DND-41 (cell line): Measurements from ENCODE around the gene ZNF608.

ENCODE experiments used
- ATAC-seq: fragments of 200-7000 bp; cut with Tn5 transposase; 3 replicates; pipeline ENCODE4 v1.9.1; 2021; ENCODE audit warnings: low read depth; ENCODE audit not compliant: insufficient read depth
- DNase-seq: peaks from one replicate; pipeline ENCODE4 v3.0.0-alpha.2; 2020
- H2AFZ ChIP-seq: 2 replicates; pipeline ENCODE4 v1.6.0; 2012; ENCODE audit warnings: low read depth, low read length
- H3K27ac ChIP-seq: 2 replicates; pipeline ENCODE4 v1.5.1; 2012; ENCODE audit warnings: low read length, inconsistent platforms
- H3K27me3 ChIP-seq: fragments of 200-600 bp; sonication (generic); 2 replicates; pipeline ENCODE4 v1.6.0; 2012; ENCODE audit warnings: low read length, mild to moderate bottlenecking, inconsistent platforms; ENCODE audit not compliant: insufficient read depth, poor library complexity
- H3K36me3 ChIP-seq: 2 replicates; pipeline ENCODE4 v1.5.1; 2012; ENCODE audit warnings: low read length, inconsistent platforms; ENCODE audit not compliant: insufficient read depth
- H3K4me1 ChIP-seq: 2 replicates; pipeline ENCODE4 v1.5.1; 2012; ENCODE audit warnings: mild to moderate bottlenecking, low read length; ENCODE audit not compliant: insufficient read depth
- H3K4me2 ChIP-seq: 2 replicates; pipeline ENCODE4 v1.6.0; 2012; ENCODE audit warnings: mild to moderate bottlenecking, moderate library complexity, low read length, inconsistent platforms; ENCODE audit not compliant: insufficient read depth
- H3K4me3 ChIP-seq, 2 experiments: fragments of 200-600 bp in 1 of 2; shearing (Covaris generic) in 1 of 2; 2 replicates each; pipeline ENCODE4 v1.5.1; 2012 to 2016; ENCODE audit warnings: inconsistent platforms in 2 of 2, low read length in 2 of 2, mild to moderate bottlenecking in 2 of 2, low read depth in 1 of 2, moderate library complexity in 1 of 2
- H3K79me2 ChIP-seq: 2 replicates; pipeline ENCODE4 v1.6.0; 2012; ENCODE audit warnings: low read length, inconsistent platforms; ENCODE audit not compliant: insufficient read depth
- H3K9ac ChIP-seq: 2 replicates; pipeline ENCODE4 v1.6.0; 2012; ENCODE audit warnings: low read depth, mild to moderate bottlenecking, inconsistent platforms, low read length, moderate library complexity
- H3K9me3 ChIP-seq: 2 replicates; pipeline ENCODE4 v1.5.1; 2012; ENCODE audit warnings: low read length, moderate library complexity, mild to moderate bottlenecking, inconsistent platforms; ENCODE audit not compliant: insufficient read depth, severe bottlenecking
- H4K20me1 ChIP-seq: 2 replicates; pipeline ENCODE4 v1.6.0; 2012; ENCODE audit warnings: low read length; ENCODE audit not compliant: insufficient read depth
- EZH2 ChIP-seq: IDR thresholded peaks from 3 replicates; pipeline ENCODE4 v1.6.1; 2012; ENCODE audit warnings: borderline replicate concordance, low read depth, mild to moderate bottlenecking, moderate library complexity, low read length, inconsistent platforms; ENCODE audit not compliant: severe bottlenecking
- TF ChIP-seq, protein P1 (sequence below): IDR thresholded peaks from 2 replicates; pipeline ENCODE4 v1.5.1; 2012; ENCODE audit warnings: borderline replicate concordance, low read length, moderate library complexity, mild to moderate bottlenecking; ENCODE audit not compliant: poor library complexity, severe bottlenecking; ENCODE audit errors: extremely low read depth

Gene ZNF608

DNA sequence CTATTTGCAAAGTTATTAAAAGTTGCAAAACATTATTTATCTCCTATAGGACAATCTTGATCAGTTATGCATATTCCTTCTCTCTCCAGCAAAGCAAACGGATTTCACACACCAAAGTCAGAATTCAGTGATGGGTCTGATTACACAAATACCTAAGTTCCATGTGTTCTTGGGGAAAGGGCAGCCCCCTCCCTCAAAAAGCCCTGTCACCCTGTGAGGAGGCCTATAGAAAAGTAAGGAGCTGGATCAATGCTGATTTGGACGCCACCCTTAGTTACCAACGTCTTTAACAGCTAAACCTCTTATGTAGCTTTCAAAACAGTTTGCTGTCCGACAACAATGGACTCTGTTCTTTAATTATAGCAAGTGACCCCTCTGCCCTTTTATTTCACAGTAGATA is 6.4 kb downstream of the ZNF608 start:
- Histone ChIP-seq H3K36me3 (no peaks in the 10 kb centered on the region), H4K20me1 (no peaks in the 10 kb centered on the region), H3K4me1 (no peaks in the 10 kb centered on the region), H3K4me2 (no peak overlapping the region), H3K4me3 (no peak overlapping the region), H3K9ac (no peak overlapping the region), H3K79me2 (no peaks in the 10 kb centered on the region), H3K27me3 (no peaks in the 10 kb centered on the region), H2AFZ (no peak overlapping the region), H3K27ac (no peak overlapping the region), H3K9me3 (no peaks in the 10 kb centered on the region)
- TF ChIP-seq EZH2: no peak
- TF ChIP-seq, protein P1, sequence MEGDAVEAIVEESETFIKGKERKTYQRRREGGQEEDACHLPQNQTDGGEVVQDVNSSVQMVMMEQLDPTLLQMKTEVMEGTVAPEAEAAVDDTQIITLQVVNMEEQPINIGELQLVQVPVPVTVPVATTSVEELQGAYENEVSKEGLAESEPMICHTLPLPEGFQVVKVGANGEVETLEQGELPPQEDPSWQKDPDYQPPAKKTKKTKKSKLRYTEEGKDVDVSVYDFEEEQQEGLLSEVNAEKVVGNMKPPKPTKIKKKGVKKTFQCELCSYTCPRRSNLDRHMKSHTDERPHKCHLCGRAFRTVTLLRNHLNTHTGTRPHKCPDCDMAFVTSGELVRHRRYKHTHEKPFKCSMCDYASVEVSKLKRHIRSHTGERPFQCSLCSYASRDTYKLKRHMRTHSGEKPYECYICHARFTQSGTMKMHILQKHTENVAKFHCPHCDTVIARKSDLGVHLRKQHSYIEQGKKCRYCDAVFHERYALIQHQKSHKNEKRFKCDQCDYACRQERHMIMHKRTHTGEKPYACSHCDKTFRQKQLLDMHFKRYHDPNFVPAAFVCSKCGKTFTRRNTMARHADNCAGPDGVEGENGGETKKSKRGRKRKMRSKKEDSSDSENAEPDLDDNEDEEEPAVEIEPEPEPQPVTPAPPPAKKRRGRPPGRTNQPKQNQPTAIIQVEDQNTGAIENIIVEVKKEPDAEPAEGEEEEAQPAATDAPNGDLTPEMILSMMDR: no peak
- no peak for ATAC-seq
- no peak for DNase-seq

DNA sequence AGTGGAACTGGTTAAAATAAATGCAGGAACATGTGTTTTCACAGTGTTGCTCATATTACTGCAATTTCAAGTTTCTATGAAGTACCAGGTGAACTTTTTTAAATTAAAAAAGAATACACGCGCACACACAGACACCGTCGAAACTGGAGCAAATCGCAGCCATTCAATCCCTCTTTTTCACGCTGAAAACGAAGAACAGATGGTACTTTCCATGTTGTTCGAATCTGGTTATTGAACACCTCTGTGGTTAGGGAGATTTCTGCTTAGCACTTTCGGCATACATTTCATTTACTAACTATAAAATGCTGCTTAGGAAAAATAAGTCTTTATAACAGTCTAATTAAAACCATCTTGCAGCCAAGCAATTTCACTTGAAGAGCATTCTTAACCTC is 6.8 kb downstream of the ZNF608 start:
- H3K4me3 ChIP-seq: no peak overlapping the region
- H3K36me3 ChIP-seq: no peaks in the 10 kb centered on the region
- H2AFZ ChIP-seq: no peak overlapping the region
- no peaks in the 10 kb centered on the region for H3K79me2 ChIP-seq
- no peaks in the 10 kb centered on the region for H3K4me1 ChIP-seq
- TF ChIP-seq, protein P1: no peak
- no peak for TF ChIP-seq EZH2
- ATAC-seq: no peak
- H3K4me2 ChIP-seq: no peak overlapping the region
- no peaks in the 10 kb centered on the region for H3K9me3 ChIP-seq
- no peak for DNase-seq
- H3K27ac ChIP-seq: no peak overlapping the region
- no peaks in the 10 kb centered on the region for H3K27me3 ChIP-seq
- H3K9ac ChIP-seq: no peak overlapping the region
- no peaks in the 10 kb centered on the region for H4K20me1 ChIP-seq

DNA sequence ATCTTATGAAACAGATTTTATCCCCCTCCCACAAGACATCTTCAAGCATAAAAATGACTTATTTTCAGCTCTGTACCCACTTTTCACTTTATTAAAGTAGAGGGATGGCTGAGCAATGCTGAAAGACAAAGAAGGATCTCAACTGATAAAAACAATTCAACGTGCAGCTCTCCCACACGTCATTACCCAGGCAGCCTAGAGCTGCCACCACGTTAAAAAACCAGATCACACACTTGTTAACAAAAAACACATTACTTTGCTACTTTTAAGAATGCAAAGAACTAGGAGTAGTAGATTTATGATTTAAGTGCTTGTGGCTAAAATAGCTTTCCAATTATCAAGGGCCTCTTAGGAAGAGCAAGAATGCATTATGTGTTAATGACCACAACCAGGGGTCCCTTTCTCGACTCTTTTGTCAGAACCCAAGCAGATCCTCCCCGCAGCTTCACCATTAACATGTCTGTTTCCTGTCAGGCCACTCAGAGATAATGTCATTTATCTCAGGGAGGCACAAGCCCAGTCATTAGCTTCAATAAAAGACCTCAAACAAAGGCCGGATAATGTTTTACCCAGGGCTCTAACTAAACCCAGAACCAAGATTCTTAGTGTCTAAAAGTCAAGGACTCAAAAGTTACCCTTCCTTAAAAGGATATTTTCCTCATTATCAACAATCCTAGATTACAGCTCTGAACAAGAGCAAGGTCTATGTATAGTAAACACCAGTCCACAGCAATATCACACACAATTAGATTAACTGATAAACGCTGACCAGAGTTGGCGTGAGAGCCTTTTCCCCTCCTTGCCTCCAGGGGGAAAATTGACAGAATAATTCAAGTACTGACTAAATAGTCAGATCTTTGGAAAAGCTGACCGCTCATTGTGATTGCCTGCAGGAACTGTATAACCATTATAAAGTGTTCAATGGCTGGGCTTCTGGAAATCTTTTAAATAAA is 7.5 kb downstream of the ZNF608 start:
- H3K4me1 ChIP-seq: no peaks in the 10 kb centered on the region
- TF ChIP-seq, protein P1: no peak
- no peak for TF ChIP-seq EZH2
- no peak overlapping the region for H3K27ac ChIP-seq
- no peak for DNase-seq
- no peak overlapping the region for H3K9ac ChIP-seq
- H3K79me2 ChIP-seq: no peaks in the 10 kb centered on the region
- no peak overlapping the region for H3K4me2 ChIP-seq
- H3K36me3 ChIP-seq: no peaks in the 10 kb centered on the region
- H3K4me3 ChIP-seq: no peak overlapping the region
- no peaks in the 10 kb centered on the region for H3K9me3 ChIP-seq
- H2AFZ ChIP-seq: no peak overlapping the region
- no peak for ATAC-seq
- no peaks in the 10 kb centered on the region for H3K27me3 ChIP-seq
- H4K20me1 ChIP-seq: no peaks in the 10 kb centered on the region
